ENCODE results near the gene FAM47E. TPM values are rescaled to one million over a fixed set of nuclear protein-coding genes. Genes with fewer than 3 reads are reported as not detected.
A peak's percentile ranks its signal among the peaks of the same experiment; 100 is the strongest.

FAM47E gene
- not detected for polyA plus RNA-seq

DNA sequence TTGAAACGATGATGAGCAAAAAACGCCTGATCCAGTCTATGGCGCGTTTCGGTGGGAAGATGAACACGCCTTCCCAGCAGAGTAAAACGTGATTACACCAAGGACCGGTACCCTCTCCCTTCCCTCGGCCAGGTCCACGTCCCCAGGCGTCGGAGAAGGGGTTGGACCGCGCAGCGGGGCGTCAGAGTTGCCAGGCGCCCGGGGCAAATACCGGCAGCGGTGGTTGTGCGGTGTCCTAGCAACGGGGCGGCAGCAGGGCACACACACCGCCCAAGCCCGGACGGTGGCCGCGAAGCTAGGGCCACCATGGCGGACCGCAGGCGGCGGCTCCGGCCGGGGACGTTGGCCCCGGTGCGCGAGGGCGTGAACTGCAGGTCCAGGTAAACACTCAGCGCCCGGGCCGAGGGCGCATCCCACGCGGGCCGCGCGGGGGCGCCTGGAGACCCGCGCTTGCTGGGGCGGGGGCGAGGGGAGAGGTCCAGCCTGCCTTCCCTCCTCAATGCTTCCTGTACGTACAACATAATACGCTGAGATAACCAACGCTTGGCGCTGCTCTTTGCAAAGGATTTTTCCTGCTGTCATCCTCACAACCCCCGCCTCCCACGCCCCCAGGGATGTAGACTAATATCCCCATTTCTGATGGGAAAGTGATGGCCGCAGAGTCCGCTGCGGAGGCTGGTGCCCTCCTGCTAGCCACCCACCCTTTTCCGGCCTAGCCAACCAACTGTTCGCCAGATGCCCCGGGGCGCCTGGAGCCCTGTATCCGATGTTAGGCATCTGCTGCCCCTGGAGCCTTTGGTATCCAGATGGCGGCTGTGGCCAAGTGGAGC lies at the start of gene FAM47E:
Gene FAM47E, plus strand, starts transcription at position 281 of the 830 bp plus-strand sequence. Its CDS starts 26 bp downstream, at position 307.
- Mint-ChIP-seq H3K27ac (peak within 1 kb of the TSS in 4 of 6 donors; percentile 18 to 67 (median 57)), H3K27me3 (ENCODE audit: low read depth in 3 of 3) (peaks cover 27 to 33% (median 28%) of the 10 kb centered on the region in 3 donors), H3K36me3 (no peaks in the 10 kb centered on the region), H3K9me3 (no peaks in the 10 kb centered on the region), H3K4me1 (peaks cover 5 to 16% of the 10 kb centered on the region in 2 donors), H3K4me3 (peak within 1 kb of the TSS; percentile 72 to 84 (median 82))
- DNase-seq: peak; percentile 66 to 71 (median 68)

- Mint-ChIP-seq H3K4me1 (peaks cover 25 to 29% of the 10 kb centered on the region in 2 donors), H3K4me3 (no peak overlapping the region), H3K36me3 (peaks cover 0 to 4% (median 0%) of the 10 kb centered on the region in 3 donors), H3K27me3 (ENCODE audit: low read depth in 3 of 3) (peaks cover 0 to 7% (median under 1%) of the 10 kb centered on the region in 3 donors), H3K9me3 (no peaks in the 10 kb centered on the region), H3K27ac (no peak overlapping the region)
- DNase-seq: no peak
These were observed 48.0 kb upstream of the FAM47E start for GRCh38 chr4:76203541-76203940.

DNA sequence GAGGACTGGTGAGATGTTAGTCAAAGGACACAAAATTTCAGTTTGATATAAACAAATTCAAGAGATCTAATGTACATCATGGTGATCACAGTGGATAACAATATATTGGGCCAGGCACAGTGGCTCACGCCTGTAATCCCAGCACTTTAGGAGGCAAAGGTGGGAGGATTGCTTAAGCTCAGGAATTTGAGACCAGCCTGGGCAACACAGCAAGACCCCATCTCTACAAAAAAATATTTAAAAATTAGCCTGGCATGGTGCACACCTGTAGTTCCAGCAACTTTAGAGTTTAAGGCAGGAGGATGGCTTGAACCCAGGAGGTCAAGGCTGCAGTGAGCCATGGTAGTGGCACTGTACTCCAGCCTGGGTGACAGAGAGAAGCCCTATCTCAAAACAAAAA lies 46.6 kb upstream of the FAM47E start:
- Mint-ChIP-seq H3K9me3 (no peaks in the 10 kb centered on the region), H3K27me3 (ENCODE audit: low read depth in 3 of 3) (peaks cover 0 to 4% (median 0%) of the 10 kb centered on the region in 3 donors), H3K4me3 (no peak overlapping the region), H3K4me1 (peaks cover 16 to 18% of the 10 kb centered on the region in 2 donors), H3K27ac (no peak overlapping the region), H3K36me3 (peaks cover 0 to 4% (median 0%) of the 10 kb centered on the region in 3 donors)
- no peak for DNase-seq

GRCh38 chr4:76205476-76205875 lies 46.0 kb upstream of the FAM47E start:
- Mint-ChIP-seq H3K4me3 (no peak overlapping the region), H3K27me3 (ENCODE audit: low read depth in 3 of 3) (peaks cover 0 to 2% (median 0%) of the 10 kb centered on the region in 3 donors), H3K4me1 (peaks cover 14 to 16% of the 10 kb centered on the region in 2 donors), H3K36me3 (peaks cover 0 to 4% (median 0%) of the 10 kb centered on the region in 3 donors), H3K27ac (no peak overlapping the region), H3K9me3 (no peaks in the 10 kb centered on the region)
- DNase-seq: no peak

- H3K36me3 Mint-ChIP-seq: peaks cover 0 to 4% (median 0%) of the 10 kb centered on the region in 3 donors
- H3K4me1 Mint-ChIP-seq: peaks cover 10 to 22% of the 10 kb centered on the region in 2 donors
- H3K27ac Mint-ChIP-seq: no peak overlapping the region
- H3K27me3 Mint-ChIP-seq (ENCODE audit: low read depth in 3 of 3): no peaks in the 10 kb centered on the region
- no peak overlapping the region for H3K4me3 Mint-ChIP-seq
- H3K9me3 Mint-ChIP-seq: no peaks in the 10 kb centered on the region
- no peak for DNase-seq
These were observed 45.1 kb upstream of the FAM47E start for GRCh38 chr4:76206222-76206942.

GRCh38 chr4:76207549-76207948 lies 44.0 kb upstream of the FAM47E start:
- DNase-seq: no peak
- Mint-ChIP-seq H3K4me1 (peaks cover 19 to 34% of the 10 kb centered on the region in 2 donors), H3K4me3 (no peak overlapping the region), H3K27me3 (ENCODE audit: low read depth in 3 of 3) (peaks cover 0 to 2% (median 0%) of the 10 kb centered on the region in 3 donors), H3K27ac (no peak overlapping the region), H3K9me3 (no peaks in the 10 kb centered on the region), H3K36me3 (peaks cover 0 to under 1% (median 0%) of the 10 kb centered on the region in 3 donors)

DNA sequence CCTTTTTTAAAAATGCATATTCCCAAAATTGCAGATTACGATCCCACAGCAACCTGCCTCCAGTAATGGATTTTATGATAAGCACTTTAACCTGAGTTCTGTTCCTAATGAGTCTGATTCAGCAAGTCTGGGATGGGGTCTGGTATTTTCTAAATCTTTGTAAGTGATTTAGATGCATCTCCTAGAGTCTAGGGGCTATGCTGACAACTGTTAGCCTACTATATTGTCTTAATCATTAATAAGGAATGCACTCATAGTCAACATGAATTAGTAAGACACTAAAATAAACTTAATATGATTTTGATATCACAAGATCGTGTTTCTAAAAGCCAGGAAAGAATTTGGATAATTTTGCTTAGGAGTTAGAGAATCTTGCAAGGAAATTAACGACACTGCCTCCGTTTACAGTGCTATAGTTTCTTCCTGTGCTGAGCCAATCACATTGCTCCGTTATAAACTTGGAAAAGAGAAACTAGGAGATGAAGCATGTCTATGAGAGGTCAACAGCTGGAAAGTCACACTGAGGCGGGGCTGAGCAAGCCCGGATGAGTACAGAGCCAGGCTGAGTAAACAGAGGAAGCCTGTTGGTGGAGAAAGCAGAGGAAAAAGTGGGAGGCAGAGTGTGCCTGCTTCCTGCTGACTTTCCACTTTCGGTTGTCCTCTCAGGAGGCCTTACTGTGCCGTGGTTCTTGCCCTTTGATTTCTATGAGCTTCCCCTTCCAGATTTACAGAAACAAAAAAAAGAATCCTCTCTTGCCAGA lies 43.3 kb upstream of the FAM47E start:
- peak overlapping the region in 2 of 6 donors; percentile 24 to 37 for H3K27ac Mint-ChIP-seq
- H3K4me3 Mint-ChIP-seq: no peak overlapping the region
- DNase-seq: no peak
- H3K9me3 Mint-ChIP-seq: no peaks in the 10 kb centered on the region
- peaks cover 25 to 40% of the 10 kb centered on the region in 2 donors for H3K4me1 Mint-ChIP-seq
- no peaks in the 10 kb centered on the region for H3K36me3 Mint-ChIP-seq
- peaks cover 4 to 8% (median 6%) of the 10 kb centered on the region in 3 donors for H3K27me3 Mint-ChIP-seq (ENCODE audit: low read depth in 3 of 3)

DNA sequence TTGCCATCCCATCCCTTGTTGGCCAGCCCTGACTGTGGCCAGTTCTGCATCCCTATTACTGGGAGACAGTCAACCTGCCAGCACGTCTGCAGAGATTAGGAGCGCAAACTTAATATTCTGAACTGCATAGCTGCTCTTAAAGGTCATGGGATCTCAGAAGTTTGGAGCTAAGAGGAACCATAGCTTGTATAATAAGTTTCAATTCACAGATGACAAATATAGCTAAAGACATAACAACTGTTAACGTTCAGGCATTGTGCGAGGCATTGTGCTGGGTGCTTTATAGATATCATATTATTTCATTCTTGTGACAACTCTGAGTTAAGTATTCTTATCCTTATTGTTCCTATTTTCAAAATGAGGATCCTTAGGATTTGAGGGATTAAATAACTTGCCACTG lies 41.6 kb upstream of the FAM47E start:
- H3K27me3 Mint-ChIP-seq (ENCODE audit: low read depth in 3 of 3): peaks cover 7 to 13% (median 9%) of the 10 kb centered on the region in 3 donors
- H3K36me3 Mint-ChIP-seq: no peaks in the 10 kb centered on the region
- H3K27ac Mint-ChIP-seq: no peak overlapping the region
- no peaks in the 10 kb centered on the region for H3K9me3 Mint-ChIP-seq
- H3K4me3 Mint-ChIP-seq: no peak overlapping the region
- peaks cover 36 to 52% of the 10 kb centered on the region in 2 donors for H3K4me1 Mint-ChIP-seq
- no peak for DNase-seq

GRCh38 chr4:76210452-76210851 lies 41.1 kb upstream of the FAM47E start:
- H3K4me1 Mint-ChIP-seq: peaks cover 38 to 52% of the 10 kb centered on the region in 2 donors

GRCh38 chr4:76211769-76212708 lies 39.5 kb upstream of the FAM47E start:
- Mint-ChIP-seq H3K9me3 (no peaks in the 10 kb centered on the region), H3K4me1 (peaks cover 38 to 52% of the 10 kb centered on the region in 2 donors), H3K27me3 (ENCODE audit: low read depth in 3 of 3) (peaks cover 7 to 19% (median 13%) of the 10 kb centered on the region in 3 donors), H3K4me3 (peak overlapping the region; percentile 82 to 91 (median 89)), H3K27ac (peak overlapping the region; percentile 83 to 96 (median 92)), H3K36me3 (no peaks in the 10 kb centered on the region)
- no peak for DNase-seq

More at GRCh38 chr4:76210452-76210851, 41.1 kb upstream of the FAM47E start:
- Mint-ChIP-seq H3K9me3 (no peaks in the 10 kb centered on the region), H3K36me3 (no peaks in the 10 kb centered on the region), H3K4me3 (no peak overlapping the region), H3K27me3 (ENCODE audit: low read depth in 3 of 3) (peaks cover 7 to 13% (median 13%) of the 10 kb centered on the region in 3 donors), H3K27ac (peak overlapping the region in 3 of 6 donors; percentile 17 to 61 (median 30))
- DNase-seq: no peak

DNA sequence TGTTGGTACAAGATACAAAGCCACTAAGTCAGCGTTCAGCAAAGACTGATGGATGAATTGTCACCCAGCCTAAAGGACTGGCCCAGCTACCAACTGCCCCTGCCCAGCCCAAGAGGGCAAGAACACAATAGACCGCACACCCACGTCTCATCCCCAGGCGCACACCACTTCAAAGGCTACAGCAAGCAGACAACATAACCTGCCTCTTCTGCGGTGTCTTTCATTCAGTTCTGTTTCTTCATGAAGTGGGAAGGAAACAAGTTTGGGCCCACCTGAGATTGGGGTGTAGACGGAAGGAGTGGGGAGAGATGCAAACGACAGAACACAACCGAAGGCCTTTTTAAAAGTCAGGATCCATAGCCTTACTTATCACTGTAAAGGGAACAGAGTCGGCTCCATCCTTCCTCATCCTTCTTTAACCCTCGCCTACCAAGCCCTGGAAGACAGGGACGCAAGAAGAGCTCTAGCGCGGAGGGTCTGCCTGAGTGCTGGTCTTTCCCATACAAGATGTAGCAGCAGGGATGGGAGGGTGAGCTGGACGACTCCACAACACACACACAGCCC lies 38.6 kb upstream of the FAM47E start:
- Mint-ChIP-seq H3K27me3 (ENCODE audit: low read depth in 3 of 3) (peaks cover 7 to 19% (median 13%) of the 10 kb centered on the region in 3 donors), H3K4me1 (peaks cover 38 to 48% of the 10 kb centered on the region in 2 donors), H3K9me3 (no peaks in the 10 kb centered on the region), H3K4me3 (peak overlapping the region; percentile 82 to 91 (median 89)), H3K27ac (peak overlapping the region; percentile 83 to 96 (median 92)), H3K36me3 (no peaks in the 10 kb centered on the region)
- DNase-seq: peak; percentile 39 to 44 (median 43)

Data from immature natural killer cell (primary cell).